Mesenchymal stem cell (in vitro differentiated cells and primary cell): ENCODE data around the gene TRPT1.
A peak's percentile ranks its signal among the peaks of the same experiment; 100 is the strongest.

Experiments
- DNase-seq: peaks from one replicate; pipeline ENCODE4 v3.0.0-alpha.2; 2013
- H2AFZ ChIP-seq: one replicate; pipeline ENCODE4 v1.6.1; 2013; ENCODE audit warnings: low read depth, mild to moderate bottlenecking, control low read depth, inconsistent platforms, low read length, moderate library complexity
- H2AK5ac ChIP-seq: 2 replicates; pipeline ENCODE4 v1.6.1; 2013; ENCODE audit warnings: low read length, moderate library complexity, mild to moderate bottlenecking, inconsistent platforms; ENCODE audit not compliant: severe bottlenecking
- H2BK120ac ChIP-seq: one replicate; pipeline ENCODE4 v1.6.1; 2013; ENCODE audit warnings: low read depth, mild to moderate bottlenecking, inconsistent platforms, low read length, moderate library complexity
- H2BK12ac ChIP-seq, 2 experiments: one replicate each; pipeline ENCODE4 v1.6.1; 2013; ENCODE audit warnings: inconsistent platforms in 2 of 2, low read length in 2 of 2, mild to moderate bottlenecking in 2 of 2, moderate library complexity in 2 of 2, control low read depth in 1 of 2
- H2BK15ac ChIP-seq: one replicate; pipeline ENCODE4 v1.6.1; 2013; ENCODE audit warnings: mild to moderate bottlenecking, low read depth, inconsistent platforms; ENCODE audit not compliant: poor library complexity, severe bottlenecking
- H2BK5ac ChIP-seq: 2 replicates; pipeline ENCODE4 v1.6.1; 2013; ENCODE audit warnings: low read depth, mild to moderate bottlenecking, low read length, control low read depth, inconsistent platforms; ENCODE audit not compliant: poor library complexity, severe bottlenecking
- H3K14ac ChIP-seq, 2 experiments: one replicate each; pipeline ENCODE4 v1.6.1; 2013; ENCODE audit warnings: inconsistent platforms in 2 of 2, low read length in 2 of 2, control low read depth in 1 of 2, mild to moderate bottlenecking in 1 of 2, moderate library complexity in 1 of 2
- H3K18ac ChIP-seq, 2 experiments: one replicate each; pipeline ENCODE4 v1.6.1; 2013; ENCODE audit warnings: inconsistent platforms in 2 of 2, low read length in 2 of 2, control low read depth in 1 of 2, low read depth in 1 of 2, mild to moderate bottlenecking in 1 of 2
- H3K23ac ChIP-seq, 2 experiments: one replicate each; pipeline ENCODE4 v1.6.1; 2013; ENCODE audit warnings: inconsistent platforms in 2 of 2, low read length in 2 of 2, mild to moderate bottlenecking in 2 of 2, moderate library complexity in 2 of 2, control low read depth in 1 of 2
- H3K27ac ChIP-seq: 2 replicates; pipeline ENCODE4 v1.5.1; 2013; ENCODE audit warnings: mild to moderate bottlenecking, moderate library complexity, low read length, control low read depth, inconsistent platforms; ENCODE audit not compliant: poor library complexity, severe bottlenecking
- H3K27me3 ChIP-seq, 2 experiments: 2 replicates each; pipeline versions ENCODE4 v1.6.1 to v1.7.0; 2013; ENCODE audit warnings: low read length in 2 of 2, mild to moderate bottlenecking in 2 of 2, moderate library complexity in 2 of 2, control low read depth in 1 of 2, inconsistent platforms in 1 of 2; ENCODE audit not compliant: control insufficient read depth in 1 of 2, insufficient read depth in 1 of 2
- H3K36me3 ChIP-seq, 2 experiments: 2 replicates each; pipeline versions ENCODE4 v1.6.1 to v1.7.0; 2013; ENCODE audit warnings: low read length in 2 of 2, control low read depth in 1 of 2, inconsistent platforms in 1 of 2, low read depth in 1 of 2, mild to moderate bottlenecking in 1 of 2; ENCODE audit not compliant: insufficient read depth in 2 of 2, control insufficient read depth in 1 of 2
- H3K4ac ChIP-seq, 2 experiments: one replicate each; pipeline ENCODE4 v1.6.1; 2013; ENCODE audit warnings: inconsistent platforms in 2 of 2, low read length in 2 of 2, mild to moderate bottlenecking in 2 of 2, moderate library complexity in 2 of 2, control low read depth in 1 of 2, low read depth in 1 of 2
- H3K4me1 ChIP-seq: 2 replicates; pipeline ENCODE4 v1.6.1; 2013; ENCODE audit warnings: low read depth, low read length, control low read depth; ENCODE audit not compliant: control insufficient read depth, insufficient read depth
- H3K4me2 ChIP-seq: 2 replicates; pipeline ENCODE4 v1.6.1; 2013; ENCODE audit warnings: low read length, mild to moderate bottlenecking, inconsistent platforms; ENCODE audit not compliant: poor library complexity, severe bottlenecking
- H3K4me3 ChIP-seq, 2 experiments: 2 replicates each; pipeline versions ENCODE4 v1.5.1 to v1.7.0; 2013; ENCODE audit warnings: low read length in 2 of 2, mild to moderate bottlenecking in 2 of 2, control low read depth in 1 of 2, low read depth in 1 of 2; ENCODE audit not compliant: insufficient read depth in 1 of 2
- H3K79me1 ChIP-seq: replicated peaks from 2 replicates; pipeline ENCODE4 v1.6.1; 2013; ENCODE audit warnings: mild to moderate bottlenecking, control low read depth, low read length, inconsistent platforms; ENCODE audit not compliant: poor library complexity, severe bottlenecking
- H3K9ac ChIP-seq: 2 replicates; pipeline ENCODE4 v1.7.0; 2013; ENCODE audit warnings: mild to moderate bottlenecking, low read length, moderate library complexity
- H3K9me3 ChIP-seq: 2 replicates; pipeline ENCODE4 v1.7.0; 2013; ENCODE audit warnings: mild to moderate bottlenecking, low read length; ENCODE audit not compliant: control insufficient read depth
- H4K8ac ChIP-seq: one replicate; pipeline ENCODE4 v1.6.1; 2013; ENCODE audit warnings: inconsistent platforms, mild to moderate bottlenecking, low read length, moderate library complexity
- H4K91ac ChIP-seq: one replicate; pipeline ENCODE4 v1.6.1; 2013; ENCODE audit warnings: mild to moderate bottlenecking, low read length, inconsistent platforms
- WGBS: methylation state at CpG from one replicate; pipeline ENCODE4 v1.1.7; 2013; ENCODE audit warnings: mixed read lengths; 5-methylcytosine and 5-hydroxymethylcytosine counted together

The TRPT1 gene

GRCh38 chr11:64243236-64243854 lies 17.4 kb upstream of the TRPT1 start:
- peaks cover 29 to 38% of the 10 kb centered on the region in 2 experiments for H3K36me3 ChIP-seq
- WGBS, result 81% methylated on average over 5 of the region's 8 CpGs
- peak overlapping the region in 1 of 2 experiments; percentile 33 for H3K14ac ChIP-seq

DNA sequence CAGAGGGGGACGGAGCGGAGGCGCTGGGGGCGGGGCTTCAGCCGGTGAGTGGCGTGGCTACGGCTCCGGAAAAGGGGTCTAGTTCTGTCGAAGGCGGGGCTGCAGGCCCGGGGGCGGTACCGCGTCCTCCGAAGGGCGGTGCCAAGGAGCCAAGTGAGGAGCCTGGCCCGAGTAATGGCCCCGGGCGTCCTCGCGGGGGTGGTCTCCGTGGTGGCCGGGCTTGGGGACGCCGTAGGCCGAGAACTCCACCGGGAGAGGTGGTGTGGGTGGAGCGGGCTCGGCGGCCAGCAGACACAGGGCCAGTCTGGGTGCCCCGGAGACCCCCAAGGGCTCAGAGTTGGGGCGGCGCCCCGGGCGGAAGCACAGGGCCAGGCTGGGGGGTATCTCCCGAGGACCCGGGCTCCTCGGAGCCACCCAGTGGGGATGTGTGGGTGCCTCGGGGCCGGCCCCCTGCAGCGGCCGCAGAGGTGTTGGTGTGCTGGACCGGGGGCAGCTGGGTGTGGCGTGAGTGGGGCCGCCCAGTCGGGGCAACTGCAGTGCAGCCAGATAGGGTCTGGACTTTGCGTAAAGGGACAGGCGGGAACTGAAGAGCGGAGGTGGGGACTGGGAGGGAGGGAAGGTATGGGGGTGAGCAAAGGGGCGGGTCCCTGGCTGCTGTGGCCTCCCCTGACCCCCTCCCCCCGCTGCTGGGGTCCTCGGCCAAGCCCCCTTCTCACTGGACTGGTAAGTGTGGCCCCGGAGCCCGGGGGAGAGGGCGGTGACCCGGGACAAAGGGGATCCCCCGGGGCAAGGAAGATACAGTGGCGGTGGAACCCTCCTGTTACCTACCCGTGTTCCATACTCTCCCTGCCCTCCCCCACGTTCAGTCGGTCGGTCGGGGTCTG lies 15.7 kb upstream of the TRPT1 start:
- peak overlapping the region; percentile 74 to 89 for H3K4me3 ChIP-seq
- peak overlapping the region in 1 of 2 experiments; percentile 82 for H3K14ac ChIP-seq
- peak overlapping the region; percentile 59 for H2AK5ac ChIP-seq
- H3K27me3 ChIP-seq, result no peaks in the 10 kb centered on the region
- H3K9ac ChIP-seq, result peak overlapping the region; percentile 91
- H3K79me1 ChIP-seq, result peaks cover 17% of the 10 kb centered on the region
- H3K4ac ChIP-seq, result peak overlapping the region; percentile 40 to 98
- peak overlapping the region; percentile 14 to 90 for H3K18ac ChIP-seq
- H2BK12ac ChIP-seq, result peak overlapping the region in 1 of 2 experiments; percentile 65
- H3K27ac ChIP-seq, result peak overlapping the region; percentile 36
- peak overlapping the region; percentile 89 for H4K91ac ChIP-seq
- peak; percentile 59 for DNase-seq
- H2BK15ac ChIP-seq, result peak overlapping the region; percentile 99
- H3K9me3 ChIP-seq, result no peaks in the 10 kb centered on the region
- H2AFZ ChIP-seq, result no peak overlapping the region
- peak overlapping the region in 1 of 2 experiments; percentile 10 for H3K23ac ChIP-seq
- H2BK5ac ChIP-seq, result peak overlapping the region; percentile 54
- H3K4me2 ChIP-seq, result peak overlapping the region; percentile 95
- H3K36me3 ChIP-seq, result peaks cover 42 to 51% of the 10 kb centered on the region in 2 experiments
- H3K4me1 ChIP-seq, result peaks cover 37% of the 10 kb centered on the region
- H4K8ac ChIP-seq, result peak overlapping the region; percentile 78
- under 1% methylated on average over 47 of the region's 63 CpGs for WGBS
- H2BK120ac ChIP-seq, result peak overlapping the region; percentile 82

More at GRCh38 chr11:64243236-64243854, 17.4 kb upstream of the TRPT1 start:
- H2BK5ac ChIP-seq, result no peak overlapping the region
- H2BK15ac ChIP-seq, result no peak overlapping the region
- H3K4me1 ChIP-seq, result peaks cover 41% of the 10 kb centered on the region
- peak overlapping the region in 1 of 2 experiments; percentile 89 for H3K4me3 ChIP-seq
- no peak for DNase-seq
- peak overlapping the region; percentile 91 for H3K9ac ChIP-seq
- H4K8ac ChIP-seq, result no peak overlapping the region
- no peak overlapping the region for H4K91ac ChIP-seq
- no peak overlapping the region for H2BK120ac ChIP-seq
- no peak overlapping the region for H3K18ac ChIP-seq
- peak overlapping the region; percentile 0 for H3K27ac ChIP-seq
- peaks cover 9% of the 10 kb centered on the region for H3K79me1 ChIP-seq
- H3K27me3 ChIP-seq, result no peaks in the 10 kb centered on the region
- no peak overlapping the region for H3K4me2 ChIP-seq
- H3K23ac ChIP-seq, result peak overlapping the region in 1 of 2 experiments; percentile 61
- no peak overlapping the region for H2AFZ ChIP-seq
- H3K9me3 ChIP-seq, result no peaks in the 10 kb centered on the region
- no peak overlapping the region for H2BK12ac ChIP-seq
- no peak overlapping the region for H3K4ac ChIP-seq
- H2AK5ac ChIP-seq, result no peak overlapping the region

- Histone ChIP-seq H4K8ac (peak overlapping the region; percentile 9), H3K4me1 (peaks cover 37% of the 10 kb centered on the region), H3K14ac (peak overlapping the region in 1 of 2 experiments; percentile 71), H3K18ac (peak overlapping the region; percentile 23 to 97), H3K79me1 (peaks cover 18% of the 10 kb centered on the region), H3K4me3 (peak overlapping the region; percentile 78 to 85), H2AFZ (peak overlapping the region; percentile 78), H3K27me3 (no peaks in the 10 kb centered on the region), H2BK120ac (no peak overlapping the region), H2AK5ac (no peak overlapping the region), H2BK5ac (peak overlapping the region; percentile 48), H2BK15ac (no peak overlapping the region), H3K23ac (no peak overlapping the region), H2BK12ac (peak overlapping the region in 1 of 2 experiments; percentile 79), H4K91ac (peak overlapping the region; percentile 31), H3K4ac (peak overlapping the region in 1 of 2 experiments; percentile 93), H3K27ac (peak overlapping the region; percentile 80), H3K9me3 (no peaks in the 10 kb centered on the region), H3K4me2 (peak overlapping the region; percentile 43), H3K36me3 (peaks cover 42 to 52% of the 10 kb centered on the region in 2 experiments), H3K9ac (peak overlapping the region; percentile 94)
- peak; percentile 99 for DNase-seq
- WGBS, result 3% methylated on average over 21 of the region's 24 CpGs
Measured at GRCh38 chr11:64241241-64241490, 15.2 kb upstream of the TRPT1 start.
